Endothelial cell (in vitro differentiated cells): ENCODE data around the gene DHX34. TPM values are rescaled to one million over a fixed set of nuclear protein-coding genes. Genes with fewer than 3 reads are reported as not detected.

Source experiments
- DNase-seq: peaks from one replicate; pipeline ENCODE4 v3.0.0; 2021; ENCODE audit warnings: low spot score
- H3K27ac Mint-ChIP-seq: one replicate; pipeline ENCODE4 v1.8.0; 2021; ENCODE audit warnings: mixed read lengths, inconsistent platforms; ENCODE audit not compliant: unreplicated experiment
- H3K27me3 Mint-ChIP-seq: one replicate; pipeline ENCODE4 v1.8.0; 2021; ENCODE audit warnings: mild to moderate bottlenecking, moderate library complexity, mixed read lengths, inconsistent platforms; ENCODE audit not compliant: unreplicated experiment
- H3K36me3 Mint-ChIP-seq: one replicate; pipeline ENCODE4 v1.8.0; 2021; ENCODE audit warnings: mild to moderate bottlenecking, low read depth, mixed read lengths, inconsistent platforms; ENCODE audit not compliant: unreplicated experiment
- H3K4me1 Mint-ChIP-seq: one replicate; pipeline ENCODE4 v1.8.0; 2021; ENCODE audit warnings: mild to moderate bottlenecking, mixed read lengths, inconsistent platforms; ENCODE audit not compliant: unreplicated experiment
- H3K4me3 Mint-ChIP-seq: one replicate; pipeline ENCODE4 v1.8.0; 2021; ENCODE audit warnings: mild to moderate bottlenecking, mixed read lengths, inconsistent platforms; ENCODE audit not compliant: unreplicated experiment
- H3K9me3 Mint-ChIP-seq: one replicate; pipeline ENCODE4 v1.8.0; 2021; ENCODE audit warnings: mixed read lengths, inconsistent platforms; ENCODE audit not compliant: unreplicated experiment
- CTCF ChIP-seq: fragments of 200-600 bp; sonication (generic); IDR thresholded peaks from one replicate; pipeline ENCODE4 v1.5.0; 2021; ENCODE audit warnings: antibody characterized with exemption; ENCODE audit not compliant: unreplicated experiment
- total RNA-seq: library from RNA; stranded (reverse); fragmentation: NEBNext Ultra II Directional; extraction: Animal tissue kit (Norgen Biotek cat#: 25700); gene quantifications from one replicate; pipeline ENCODE4 v1.2.1, GENCODE V29; 2021; ENCODE audit not compliant: unreplicated experiment

DHX34 gene
- total RNA-seq, 1 donor from 2014 or later: 19.4 TPM

GRCh38 chr19:47374876-47375693 is 26.0 kb downstream of the DHX34 start:
- Mint-ChIP-seq H3K9me3 (no peaks in the 10 kb centered on the region), H3K27me3 (peaks cover 2% of the 10 kb centered on the region), H3K36me3 (peaks cover 29% of the 10 kb centered on the region), H3K4me1 (peaks cover 2% of the 10 kb centered on the region), H3K4me3 (no peak overlapping the region), H3K27ac (no peak overlapping the region)
- no peak for TF ChIP-seq CTCF
- DNase-seq: no peak

GRCh38 chr19:47375694-47376588 is 26.8 kb downstream of the DHX34 start:
- H3K4me1 Mint-ChIP-seq: peaks cover 2% of the 10 kb centered on the region
- H3K4me3 Mint-ChIP-seq: peak overlapping the region; percentile 51
- peaks cover 29% of the 10 kb centered on the region for H3K36me3 Mint-ChIP-seq
- peaks cover 2% of the 10 kb centered on the region for H3K27me3 Mint-ChIP-seq
- no peaks in the 10 kb centered on the region for H3K9me3 Mint-ChIP-seq
- no peak overlapping the region for H3K27ac Mint-ChIP-seq
- TF ChIP-seq CTCF: no peak
- no peak for DNase-seq

GRCh38 chr19:47376589-47377144 is 27.6 kb downstream of the DHX34 start:
- H3K27me3 Mint-ChIP-seq: peaks cover 3% of the 10 kb centered on the region
- no peaks in the 10 kb centered on the region for H3K9me3 Mint-ChIP-seq
- H3K4me3 Mint-ChIP-seq: no peak overlapping the region
- H3K27ac Mint-ChIP-seq: no peak overlapping the region
- DNase-seq: no peak
- TF ChIP-seq CTCF: no peak
- H3K36me3 Mint-ChIP-seq: peaks cover 34% of the 10 kb centered on the region
- peaks cover 2% of the 10 kb centered on the region for H3K4me1 Mint-ChIP-seq

GRCh38 chr19:47377208-47377701 is 28.1 kb downstream of the DHX34 start:
- Mint-ChIP-seq H3K36me3 (peaks cover 34% of the 10 kb centered on the region), H3K27ac (no peak overlapping the region), H3K4me3 (peak overlapping the region; percentile 47), H3K9me3 (no peaks in the 10 kb centered on the region), H3K27me3 (peaks cover 1% of the 10 kb centered on the region), H3K4me1 (no peaks in the 10 kb centered on the region)
- no peak for TF ChIP-seq CTCF
- no peak for DNase-seq
